Measurements from ENCODE around the gene ABCC4.

DNA sequence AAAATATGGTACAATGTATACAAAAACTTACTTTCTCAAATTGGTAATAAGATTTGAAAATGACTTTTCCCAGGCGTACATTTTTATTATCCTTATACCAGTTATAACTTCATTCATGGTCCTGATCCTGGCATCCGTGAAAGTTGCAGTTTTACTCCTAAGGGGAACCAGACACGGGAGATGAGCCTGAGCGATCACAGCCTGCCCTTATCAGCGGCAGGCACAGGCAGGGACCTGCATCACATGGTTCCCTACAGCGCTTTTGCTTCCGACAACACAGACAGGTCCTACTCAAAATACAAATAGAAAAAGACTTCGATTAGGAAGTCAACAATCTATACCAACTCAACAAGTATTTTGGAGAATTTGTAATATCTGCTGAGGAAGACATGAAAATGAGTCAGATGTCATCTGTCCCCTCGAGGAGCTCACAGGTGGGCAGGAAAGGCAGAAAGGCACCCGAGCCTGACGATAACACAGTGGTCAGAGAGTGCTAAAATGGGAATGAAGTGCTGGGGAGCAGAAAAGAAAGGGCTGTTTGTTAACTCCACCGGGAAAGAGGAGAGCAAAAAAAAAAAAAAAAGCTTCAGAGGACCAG is 93.4 kb downstream of the ABCC4 start:
- TF ChIP-seq CTCF (IDR thresholded peaks at IDR 0.05) (no peak), EZH2 (IDR thresholded peaks at IDR 0.05; ENCODE audit: borderline replicate concordance, insufficient read depth, low read depth, low read length, poor library complexity, severe bottlenecking) (no peak)
